Measurements from ENCODE around the gene APC2.
"Not testable (repeated sequence)": the region's sequence is repeated elsewhere in the genome, so short reads cannot be mapped to it uniquely, and the experiment has no call there.

Gene APC2

GRCh38 chr19:1513499-1514294 lies 63.8 kb downstream of the APC2 start:
- DNase-seq (ENCODE audit: low spot score) = no peak

GRCh38 chr19:1514295-1514661 lies 64.4 kb downstream of the APC2 start:
- DNase-seq (ENCODE audit: low spot score) = no peak

- DNase-seq (ENCODE audit: low spot score) = no peak
Measured at GRCh38 chr19:1514986-1515721, 65.2 kb downstream of the APC2 start.

GRCh38 chr19:1516395-1516753 lies 66.5 kb downstream of the APC2 start:
- no peak for DNase-seq (ENCODE audit: low spot score)

- no peak for DNase-seq (ENCODE audit: low spot score)
Measured at GRCh38 chr19:1518471-1518870, 68.5 kb downstream of the APC2 start.

- not testable (repeated sequence) for DNase-seq (ENCODE audit: low spot score)
Measured at GRCh38 chr19:1519802-1520201, 69.9 kb downstream of the APC2 start.

GRCh38 chr19:1520203-1520780 lies 70.4 kb downstream of the APC2 start:
- no peak for DNase-seq (ENCODE audit: low spot score)

GRCh38 chr19:1521636-1522035 lies 71.7 kb downstream of the APC2 start:
- no peak for DNase-seq (ENCODE audit: low spot score)

- DNase-seq (ENCODE audit: low spot score) = no peak
Measured at GRCh38 chr19:1522061-1522460, 72.1 kb downstream of the APC2 start.

GRCh38 chr19:1522838-1523237 lies 72.9 kb downstream of the APC2 start:
- DNase-seq (ENCODE audit: low spot score) = no peak

Measured in kidney capillary endothelial cell (primary cell).